Naive thymus-derived CD8-positive, alpha-beta T cell (primary cell): Measurements from ENCODE around the gene C10orf71. TPM values are rescaled to one million over a fixed set of nuclear protein-coding genes. Genes with fewer than 3 reads are reported as not detected.
A peak's percentile ranks its signal among the peaks of the same experiment; 100 is the strongest.

Source experiments
- ATAC-seq, 2 donors: fragments of 150-1000 bp; cut with Tn5 transposase in 1 of 2; sonication (Bioruptor Pico), chemical (Tn5 transposase) in 1 of 2; 1 replicate in 1 of 2; 2 replicates in 1 of 2; pipeline ENCODE4 v1.10.0; 2021; ENCODE audit warnings: mild to moderate bottlenecking in 2 of 2, moderate library complexity in 2 of 2
- POLR2A ChIA-PET: fragments of 350-600 bp; sonication (Branson Sonifier 250); formaldehyde crosslinking; loops from one replicate; lab custom pipeline; 2021; ENCODE audit warnings: antibody characterized with exemption; lab: Charles Lee
- DNase-seq, 10 donors: peaks; one replicate each; pipeline versions ENCODE4 v3.0.0 to v3.0.0-alpha.2; 2020 to 2022
- H3K27ac Mint-ChIP-seq, 10 donors: one replicate each; pipeline ENCODE4 v1.8.0; 2020 to 2022; ENCODE audit warnings: mild to moderate bottlenecking in 10 of 10, mixed read lengths in 10 of 10, moderate library complexity in 4 of 10, inconsistent platforms in 1 of 10
- H3K27me3 Mint-ChIP-seq, 5 donors: one replicate each; pipeline ENCODE4 v1.8.0; 2021 to 2022; ENCODE audit warnings: mixed read lengths in 5 of 5
- H3K36me3 Mint-ChIP-seq, 3 donors: one replicate each; pipeline ENCODE4 v1.8.0; 2020 to 2022; ENCODE audit warnings: mixed read lengths in 3 of 3, mild to moderate bottlenecking in 2 of 3, inconsistent platforms in 1 of 3
- H3K4me1 Mint-ChIP-seq, 4 donors: one replicate each; pipeline ENCODE4 v1.8.0; 2021 to 2022; ENCODE audit warnings: mixed read lengths in 4 of 4
- H3K4me3 Mint-ChIP-seq, 10 donors: one replicate each; pipeline ENCODE4 v1.8.0; 2020 to 2022; ENCODE audit warnings: mild to moderate bottlenecking in 10 of 10, mixed read lengths in 10 of 10, moderate library complexity in 6 of 10, inconsistent platforms in 1 of 10
- H3K9me3 Mint-ChIP-seq, 9 donors: one replicate each; pipeline ENCODE4 v1.8.0; 2020 to 2022; ENCODE audit warnings: mixed read lengths in 9 of 9, mild to moderate bottlenecking in 3 of 9, inconsistent platforms in 1 of 9, moderate library complexity in 1 of 9
- polyA plus RNA-seq, 3 donors: library from polyadenylated mRNA; unstranded; fragments of 300-500 nt; fragmentation: Illumina TruSeq; gene quantifications; one replicate each; pipeline ENCODE4 v1.2.3, GENCODE V29; 2021
- total RNA-seq, 8 experiments: library from RNA in 2 of 8; stranded (reverse) in 2 of 8; gene quantifications; one replicate each; pipeline ENCODE4 v1.2.3 and lab custom pipeline; 2021 to 2026

Gene C10orf71
- total RNA-seq: not detected
- not detected for polyA plus RNA-seq
- 0 reads per million in 6 experiments for total RNA-seq (lab: John Stamatoyannopoulos, UW)

- H3K27me3 Mint-ChIP-seq: no peaks in the 10 kb centered on the region
- H3K9me3 Mint-ChIP-seq: no peaks in the 10 kb centered on the region
- H3K36me3 Mint-ChIP-seq: no peaks in the 10 kb centered on the region
- POLR2A ChIA-PET: no interaction called here
- ATAC-seq (no peak), DNase-seq (no peak)
- H3K27ac Mint-ChIP-seq: no peak within 1 kb of the TSS
- H3K4me3 Mint-ChIP-seq: no peak within 1 kb of the TSS
- H3K4me1 Mint-ChIP-seq: peaks cover 0 to 16% (median 1%) of the 10 kb centered on the region in 4 donors
Measured at GRCh38 chr10:49298983-49299815, at the start of gene C10orf71. C10orf71 (plus strand) TSS chr10:49299170; CDS start chr10:49322546, 23,376 bp downstream.

GRCh38 chr10:49252313-49253034 lies 46.5 kb upstream of the C10orf71 start:
- Mint-ChIP-seq H3K36me3 (peaks cover 0 to 3% (median 0%) of the 10 kb centered on the region in 3 donors), H3K4me1 (peaks cover 0 to 6% (median 3%) of the 10 kb centered on the region in 4 donors), H3K9me3 (peaks cover 0 to 10% (median 2%) of the 10 kb centered on the region in 9 donors), H3K27ac (no peak overlapping the region), H3K4me3 (no peak overlapping the region), H3K27me3 (no peaks in the 10 kb centered on the region)
- ATAC-seq (no peak), DNase-seq (no peak)
- POLR2A ChIA-PET: interaction anchor here (0.5 kb wide), 1 partner anchor 674 kb away, joined by 3 read pairs; no protein-coding TSS in a partner anchor

- Mint-ChIP-seq H3K4me3 (no peak overlapping the region), H3K27ac (no peak overlapping the region), H3K9me3 (peaks cover 0 to 10% (median 2%) of the 10 kb centered on the region in 9 donors), H3K4me1 (peaks cover 0 to 6% (median 3%) of the 10 kb centered on the region in 4 donors), H3K27me3 (no peaks in the 10 kb centered on the region), H3K36me3 (no peaks in the 10 kb centered on the region)
- peak in 1 of 2 donors; percentile 46 for ATAC-seq
- DNase-seq: peak in 1 of 10 donors; percentile 2
- POLR2A ChIA-PET: interaction anchor here (0.5 kb wide), 1 partner anchor 675 kb away, joined by 3 read pairs; no protein-coding TSS in a partner anchor
Measured at GRCh38 chr10:49253340-49253906, 45.5 kb upstream of the C10orf71 start.

- Mint-ChIP-seq H3K36me3 (no peaks in the 10 kb centered on the region), H3K27ac (no peak overlapping the region), H3K27me3 (no peaks in the 10 kb centered on the region), H3K4me3 (no peak overlapping the region), H3K4me1 (peaks cover 0 to 6% (median 3%) of the 10 kb centered on the region in 4 donors), H3K9me3 (peaks cover 0 to 7% (median 2%) of the 10 kb centered on the region in 9 donors)
- ATAC-seq: no peak
- POLR2A ChIA-PET: no interaction called here
- peak in 1 of 10 donors; percentile 3 for DNase-seq
Measured at GRCh38 chr10:49254150-49254549, 44.8 kb upstream of the C10orf71 start.

GRCh38 chr10:49254556-49255318 lies 44.2 kb upstream of the C10orf71 start:
- POLR2A ChIA-PET: no interaction called here
- peaks cover 0 to 6% (median 3%) of the 10 kb centered on the region in 4 donors for H3K4me1 Mint-ChIP-seq
- DNase-seq: peak in 6 of 10 donors; percentile 5 to 39 (median 31)
- H3K4me3 Mint-ChIP-seq: no peak overlapping the region
- peak; percentile 56 to 85 for ATAC-seq
- no peaks in the 10 kb centered on the region for H3K36me3 Mint-ChIP-seq
- H3K27me3 Mint-ChIP-seq: no peaks in the 10 kb centered on the region
- H3K9me3 Mint-ChIP-seq: peaks cover 0 to 7% (median 2%) of the 10 kb centered on the region in 9 donors
- H3K27ac Mint-ChIP-seq: no peak overlapping the region

GRCh38 chr10:49255883-49256282 lies 43.1 kb upstream of the C10orf71 start:
- peak overlapping the region in 1 of 10 donors; percentile 16 for H3K4me3 Mint-ChIP-seq

GRCh38 chr10:49257154-49257553 lies 41.8 kb upstream of the C10orf71 start:
- POLR2A ChIA-PET: no interaction called here
- ATAC-seq: no peak
- no peaks in the 10 kb centered on the region for H3K36me3 Mint-ChIP-seq
- DNase-seq: no peak
- no peak overlapping the region for H3K4me3 Mint-ChIP-seq
- H3K9me3 Mint-ChIP-seq: peaks cover 0 to 7% (median 2%) of the 10 kb centered on the region in 9 donors
- H3K27ac Mint-ChIP-seq: no peak overlapping the region
- H3K27me3 Mint-ChIP-seq: peaks cover 0 to 5% (median 0%) of the 10 kb centered on the region in 5 donors
- H3K4me1 Mint-ChIP-seq: peaks cover 0 to 6% (median 3%) of the 10 kb centered on the region in 4 donors

More at GRCh38 chr10:49255883-49256282, 43.1 kb upstream of the C10orf71 start:
- Mint-ChIP-seq H3K36me3 (no peaks in the 10 kb centered on the region), H3K4me1 (peaks cover 0 to 6% (median 3%) of the 10 kb centered on the region in 4 donors), H3K27me3 (peaks cover 0 to 5% (median 0%) of the 10 kb centered on the region in 5 donors), H3K9me3 (peaks cover 0 to 7% (median 2%) of the 10 kb centered on the region in 9 donors), H3K27ac (peak overlapping the region in 1 of 10 donors; percentile 46)
- ATAC-seq (no peak), DNase-seq (no peak)
- POLR2A ChIA-PET: no interaction called here

- POLR2A ChIA-PET: no interaction called here
- H3K27me3 Mint-ChIP-seq: peaks cover 0 to 5% (median 0%) of the 10 kb centered on the region in 5 donors
- H3K9me3 Mint-ChIP-seq: peaks cover 0 to 5% (median 0%) of the 10 kb centered on the region in 9 donors
- no peak for ATAC-seq
- no peak for DNase-seq
- H3K27ac Mint-ChIP-seq: no peak overlapping the region
- H3K4me3 Mint-ChIP-seq: no peak overlapping the region
- H3K4me1 Mint-ChIP-seq: peaks cover 0 to 7% (median 3%) of the 10 kb centered on the region in 4 donors
- no peaks in the 10 kb centered on the region for H3K36me3 Mint-ChIP-seq
Measured at GRCh38 chr10:49257626-49258349, 41.2 kb upstream of the C10orf71 start.

- Mint-ChIP-seq H3K27ac (no peak overlapping the region), H3K4me1 (peaks cover 0 to 9% (median 3%) of the 10 kb centered on the region in 4 donors), H3K9me3 (peaks cover 0 to 5% (median 0%) of the 10 kb centered on the region in 9 donors), H3K27me3 (peaks cover 0 to 6% (median 0%) of the 10 kb centered on the region in 5 donors), H3K4me3 (no peak overlapping the region), H3K36me3 (no peaks in the 10 kb centered on the region)
- POLR2A ChIA-PET: no interaction called here
- ATAC-seq (no peak), DNase-seq (no peak)
Measured at GRCh38 chr10:49258350-49258683, 40.7 kb upstream of the C10orf71 start.

GRCh38 chr10:49260644-49261296 lies 38.2 kb upstream of the C10orf71 start:
- no peak for ATAC-seq
- Mint-ChIP-seq H3K4me3 (no peak overlapping the region), H3K9me3 (peaks cover 0 to 18% (median 11%) of the 10 kb centered on the region in 9 donors), H3K4me1 (peaks cover 0 to 14% (median 2%) of the 10 kb centered on the region in 4 donors), H3K27me3 (peaks cover 0 to 6% (median 0%) of the 10 kb centered on the region in 5 donors), H3K36me3 (peaks cover 0 to 11% (median 0%) of the 10 kb centered on the region in 3 donors), H3K27ac (no peak overlapping the region)
- POLR2A ChIA-PET: no interaction called here
- no peak for DNase-seq

GRCh38 chr10:49263591-49263990 lies 35.4 kb upstream of the C10orf71 start:
- POLR2A ChIA-PET: no interaction called here
- Mint-ChIP-seq H3K9me3 (peaks cover 11 to 35% (median 29%) of the 10 kb centered on the region in 9 donors), H3K36me3 (peaks cover 0 to 27% (median 3%) of the 10 kb centered on the region in 3 donors), H3K27ac (no peak overlapping the region), H3K4me3 (peak overlapping the region in 1 of 10 donors; percentile 7), H3K4me1 (peaks cover 0 to 8% (median 0%) of the 10 kb centered on the region in 4 donors), H3K27me3 (peaks cover 0 to 6% (median 0%) of the 10 kb centered on the region in 5 donors)
- ATAC-seq (no peak), DNase-seq (no peak)
